Measurements from ENCODE around the gene PLCD4. TPM values are rescaled to one million over a fixed set of nuclear protein-coding genes. Genes with fewer than 3 reads are reported as not detected.

PLCD4 gene
- total and polyA plus RNA-seq, 2 of the 8 experiments (the other 6 are each of a cell fraction or from before 2014, with no cell fraction given) = 0.21 to 0.50 TPM

GRCh38 chr2:218658671-218659257 lies 51.1 kb downstream of the PLCD4 start (continued):
- TF ChIP-seq RNF2 (IDR thresholded peaks at IDR 0.05; ENCODE audit: borderline replicate concordance, low read depth, low read length, missing control alignments, poor library complexity, severe bottlenecking) (no peak), HDAC2 (IDR thresholded peaks at IDR 0.05; ENCODE audit: borderline replicate concordance in 1 of 2, low read depth in 2 of 2, low read length in 2 of 2) (peak in 1 of 2 experiments; percentile 95; a peak in 2 of 4 replicates), POLR2A (IDR thresholded peaks at IDR 0.05; ENCODE audit: control extremely low read depth in 1 of 2, low read depth in 2 of 2, low read length in 2 of 2) (peak; percentile 14 to 49), POU5F1 (IDR thresholded peaks at IDR 0.05; ENCODE audit: low read depth, low read length) (no peak), NANOG (IDR thresholded peaks at IDR 0.05; ENCODE audit: insufficient read depth, low read depth, low read length, poor library complexity, severe bottlenecking) (no peak), CBX8 (IDR thresholded peaks at IDR 0.05; ENCODE audit: borderline replicate concordance, low read depth, low read length) (no peak), TEAD4 (IDR thresholded peaks at IDR 0.05; ENCODE audit: low read depth, low read length) (no peak), E2F6 (IDR thresholded peaks at IDR 0.05) (no peak), CTBP2 (IDR thresholded peaks at IDR 0.05; ENCODE audit: borderline replicate concordance, insufficient read depth, insufficient read length, low read length) (no peak), KDM1A (IDR thresholded peaks at IDR 0.05; ENCODE audit: borderline replicate concordance, low read length) (peak; percentile 79), RAD21 (IDR thresholded peaks at IDR 0.05 in 1 of 2, conservative IDR thresholded peaks at IDR 0.05 in 1 of 2; ENCODE audit: low read depth in 2 of 2, low read length in 2 of 2) (peak in 1 of 2 experiments; percentile 38; a peak in 2 of 4 replicates), CTCF (IDR thresholded peaks at IDR 0.05; ENCODE audit: control extremely low read depth in 1 of 3, insufficient read depth in 1 of 3, low read depth in 1 of 3, low read length in 3 of 3) (peak; percentile 57 to 67 (median 66)), SP2 (IDR thresholded peaks at IDR 0.05; ENCODE audit: low read length) (no peak)
